B cell (primary cell): ENCODE results near the gene CAMTA1.

Experiments
- EZH2 ChIP-seq: IDR thresholded peaks from 2 replicates; pipeline ENCODE4 v1.6.1; 2012; ENCODE audit warnings: borderline replicate concordance, low read depth, mild to moderate bottlenecking, moderate library complexity, low read length; ENCODE audit not compliant: insufficient read depth, poor library complexity, severe bottlenecking
- TF ChIP-seq, protein P1 (sequence below): fragments of 200-600 bp; IDR thresholded peaks from one replicate; pipeline ENCODE4 v1.8.0; 2022; ENCODE audit warnings: antibody characterized with exemption, mild to moderate bottlenecking

DNA sequence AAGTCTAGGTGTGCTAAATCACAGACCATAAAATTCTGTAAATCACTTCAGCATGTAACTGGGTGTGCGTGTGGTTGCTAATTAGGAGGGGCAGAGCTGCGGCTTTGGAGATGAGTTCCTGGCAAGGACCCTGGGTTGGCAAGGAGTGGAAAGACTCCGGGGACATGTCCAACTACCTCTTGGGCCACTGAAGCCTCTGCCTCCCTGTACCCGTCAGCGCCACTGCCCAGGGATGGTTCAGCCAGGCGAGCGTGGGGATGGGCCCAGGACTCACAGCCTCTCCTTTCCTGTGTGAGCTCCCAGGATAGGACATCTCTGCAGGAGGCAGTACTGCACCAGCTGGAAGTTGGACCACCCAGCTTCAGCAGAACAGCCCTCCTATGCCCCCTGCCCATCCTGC, 599.4 kb downstream of the CAMTA1 start:
- TF ChIP-seq, protein P1, sequence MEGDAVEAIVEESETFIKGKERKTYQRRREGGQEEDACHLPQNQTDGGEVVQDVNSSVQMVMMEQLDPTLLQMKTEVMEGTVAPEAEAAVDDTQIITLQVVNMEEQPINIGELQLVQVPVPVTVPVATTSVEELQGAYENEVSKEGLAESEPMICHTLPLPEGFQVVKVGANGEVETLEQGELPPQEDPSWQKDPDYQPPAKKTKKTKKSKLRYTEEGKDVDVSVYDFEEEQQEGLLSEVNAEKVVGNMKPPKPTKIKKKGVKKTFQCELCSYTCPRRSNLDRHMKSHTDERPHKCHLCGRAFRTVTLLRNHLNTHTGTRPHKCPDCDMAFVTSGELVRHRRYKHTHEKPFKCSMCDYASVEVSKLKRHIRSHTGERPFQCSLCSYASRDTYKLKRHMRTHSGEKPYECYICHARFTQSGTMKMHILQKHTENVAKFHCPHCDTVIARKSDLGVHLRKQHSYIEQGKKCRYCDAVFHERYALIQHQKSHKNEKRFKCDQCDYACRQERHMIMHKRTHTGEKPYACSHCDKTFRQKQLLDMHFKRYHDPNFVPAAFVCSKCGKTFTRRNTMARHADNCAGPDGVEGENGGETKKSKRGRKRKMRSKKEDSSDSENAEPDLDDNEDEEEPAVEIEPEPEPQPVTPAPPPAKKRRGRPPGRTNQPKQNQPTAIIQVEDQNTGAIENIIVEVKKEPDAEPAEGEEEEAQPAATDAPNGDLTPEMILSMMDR, result no peak
- TF ChIP-seq EZH2, result no peak
